H1 (cell line): ENCODE measurements around the gene ADAMTS14. TPM values are rescaled to one million over a fixed set of nuclear protein-coding genes. Genes with fewer than 3 reads are reported as not detected.

ENCODE experiments used
- CBX5 ChIP-seq: fragments of 300-800, 300-1000 bp; sonication (generic); IDR thresholded peaks from 2 replicates; pipeline ENCODE4 v1.7.1; 2016; ENCODE audit warnings: antibody characterized with exemption, low read length, low read depth
- CEBPB ChIP-seq: IDR thresholded peaks from 2 replicates; pipeline ENCODE4 v1.6.1; 2012; ENCODE audit warnings: low read depth, low read length
- CHD7 ChIP-seq: fragments of 300-600 bp; sonication (generic); IDR thresholded peaks from 2 replicates; pipeline ENCODE4 v1.7.1; 2012; ENCODE audit warnings: low read length, moderate library complexity, mild to moderate bottlenecking, inconsistent platforms; ENCODE audit not compliant: insufficient replicate concordance
- EZH2 ChIP-seq: fragments of 200-600 bp; sonication (generic); IDR thresholded peaks from 2 replicates; pipeline ENCODE4 v1.7.1; 2012; ENCODE audit warnings: low read depth, mild to moderate bottlenecking, moderate library complexity, low read length, inconsistent platforms; ENCODE audit not compliant: severe bottlenecking
- HDAC6 ChIP-seq: IDR thresholded peaks from one replicate; pipeline ENCODE4 v1.7.1; 2012; ENCODE audit warnings: low read depth, mild to moderate bottlenecking, inconsistent platforms, low read length, moderate library complexity
- NANOG ChIP-seq: IDR thresholded peaks from 2 replicates; pipeline ENCODE4 v1.6.1; 2011; ENCODE audit warnings: low read length, low read depth, mild to moderate bottlenecking, inconsistent platforms; ENCODE audit not compliant: insufficient read depth, poor library complexity, severe bottlenecking
- POU5F1 ChIP-seq: IDR thresholded peaks from 2 replicates; pipeline ENCODE4 v1.6.1; 2011; ENCODE audit warnings: low read depth, mild to moderate bottlenecking, low read length, moderate library complexity
- SRF ChIP-seq: IDR thresholded peaks from 2 replicates; pipeline ENCODE4 v1.6.1; 2011; ENCODE audit warnings: mild to moderate bottlenecking, low read depth, low read length, moderate library complexity
- polyA plus RNA-seq, 7 experiments: library from polyadenylated mRNA; depleted of rRNA in 3 of 7; stranded (reverse) in 5 of 7; unstranded in 2 of 7; fragments of >200 nt in 5 of 7; fragments of 200-250 nt in 2 of 7; gene quantifications; 1 replicate in 5 of 7; 2 replicates in 1 of 7; 4 replicates in 1 of 7; pipeline versions ENCODE4 v1.2.1 to v1.2.3, GENCODE V29; 2011 to 2013; ENCODE audit warnings: missing spikeins in 2 of 7, mixed read lengths in 2 of 7
- total RNA-seq: library from RNA; stranded (reverse); fragmentation: NEBNext Ultra II Directional; extraction: Animal tissue kit (Norgen Biotek cat#: 25700); gene quantifications from 2 replicates; pipeline ENCODE4 v1.2.1, GENCODE V29; 2021

ADAMTS14 gene
- total and polyA plus RNA-seq, 2 of the 8 experiments (the other 6 are each of a cell fraction or from before 2014, with no cell fraction given) = 2.0 to 2.3 TPM

GRCh38 chr10:70762441-70763175, 90.3 kb downstream of the ADAMTS14 start (continued):
- TF ChIP-seq CHD7 (no peak), HDAC6 (no peak), SRF (no peak), EZH2 (no peak), CBX5 (no peak), POU5F1 (no peak), NANOG (no peak), CEBPB (no peak)
